ENCODE results near the gene CLCNKA. TPM values are rescaled to one million over a fixed set of nuclear protein-coding genes. Genes with fewer than 3 reads are reported as not detected.
"Not testable (repeated sequence)": the region's sequence is repeated elsewhere in the genome, so short reads cannot be mapped to it uniquely, and the experiment has no call there.

CLCNKA gene
- total RNA-seq, 1 donor from 2014 or later: 2.2 TPM

DNA sequence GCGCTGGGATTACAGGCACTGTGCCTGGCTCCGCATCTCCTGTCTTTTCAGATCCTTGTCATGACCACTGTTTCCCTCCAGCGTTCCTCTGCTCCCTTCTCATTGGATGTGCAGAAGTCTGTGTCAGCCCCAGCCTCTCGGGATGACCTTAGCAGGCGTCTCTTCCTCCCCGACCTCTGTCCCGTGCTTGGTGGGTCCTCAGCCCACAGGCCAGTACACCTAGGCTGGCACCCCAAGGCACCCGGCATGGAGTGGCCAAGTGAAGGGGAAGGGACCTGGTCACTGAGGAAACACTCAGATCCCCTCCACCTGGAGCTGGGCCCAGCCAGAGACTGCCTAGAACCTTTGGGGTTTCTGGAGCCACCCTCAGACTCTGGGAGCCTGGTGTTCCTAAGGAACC lies 19.4 kb downstream of the CLCNKA start:
- DNase-seq (ENCODE audit: low spot score, unreplicated experiment): no peak
- peak overlapping the region; percentile 19 for H3K27ac Mint-ChIP-seq
- H3K4me1 Mint-ChIP-seq (ENCODE audit: low read depth): no peaks in the 10 kb centered on the region
- peaks cover 25% of the 10 kb centered on the region for H3K27me3 Mint-ChIP-seq
- H3K36me3 Mint-ChIP-seq (ENCODE audit: insufficient read depth): no peaks in the 10 kb centered on the region
- no peaks in the 10 kb centered on the region for H3K9me3 Mint-ChIP-seq (ENCODE audit: low read depth)
- TF ChIP-seq, protein P1, sequence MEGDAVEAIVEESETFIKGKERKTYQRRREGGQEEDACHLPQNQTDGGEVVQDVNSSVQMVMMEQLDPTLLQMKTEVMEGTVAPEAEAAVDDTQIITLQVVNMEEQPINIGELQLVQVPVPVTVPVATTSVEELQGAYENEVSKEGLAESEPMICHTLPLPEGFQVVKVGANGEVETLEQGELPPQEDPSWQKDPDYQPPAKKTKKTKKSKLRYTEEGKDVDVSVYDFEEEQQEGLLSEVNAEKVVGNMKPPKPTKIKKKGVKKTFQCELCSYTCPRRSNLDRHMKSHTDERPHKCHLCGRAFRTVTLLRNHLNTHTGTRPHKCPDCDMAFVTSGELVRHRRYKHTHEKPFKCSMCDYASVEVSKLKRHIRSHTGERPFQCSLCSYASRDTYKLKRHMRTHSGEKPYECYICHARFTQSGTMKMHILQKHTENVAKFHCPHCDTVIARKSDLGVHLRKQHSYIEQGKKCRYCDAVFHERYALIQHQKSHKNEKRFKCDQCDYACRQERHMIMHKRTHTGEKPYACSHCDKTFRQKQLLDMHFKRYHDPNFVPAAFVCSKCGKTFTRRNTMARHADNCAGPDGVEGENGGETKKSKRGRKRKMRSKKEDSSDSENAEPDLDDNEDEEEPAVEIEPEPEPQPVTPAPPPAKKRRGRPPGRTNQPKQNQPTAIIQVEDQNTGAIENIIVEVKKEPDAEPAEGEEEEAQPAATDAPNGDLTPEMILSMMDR (IDR thresholded peaks at IDR 0.05; ENCODE audit: unreplicated experiment): no peak
- H3K4me3 Mint-ChIP-seq (ENCODE audit: low read depth): no peak overlapping the region

DNA sequence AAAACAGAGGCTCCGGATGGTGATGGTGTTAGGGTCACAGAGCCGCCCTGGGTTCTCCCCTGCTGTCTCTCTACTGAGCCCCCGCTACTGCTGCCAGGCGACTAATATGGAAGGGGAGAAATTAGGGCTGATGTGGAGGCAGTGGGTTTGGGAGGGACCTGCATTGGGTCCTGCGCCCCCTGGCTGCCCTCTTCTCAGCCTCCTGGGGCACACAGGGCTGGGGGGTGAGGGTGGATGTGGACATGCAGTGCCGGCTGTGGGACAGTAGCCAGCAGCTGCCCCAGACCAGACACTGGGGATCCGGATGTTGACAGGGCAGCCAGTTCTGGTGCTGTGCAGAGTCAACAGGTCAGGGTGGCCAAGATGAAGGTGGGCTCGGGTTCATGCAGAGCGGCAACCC lies 20.3 kb downstream of the CLCNKA start:
- no peaks in the 10 kb centered on the region for H3K9me3 Mint-ChIP-seq (ENCODE audit: low read depth)
- H3K27ac Mint-ChIP-seq: no peak overlapping the region
- no peak overlapping the region for H3K4me3 Mint-ChIP-seq (ENCODE audit: low read depth)
- H3K4me1 Mint-ChIP-seq (ENCODE audit: low read depth): no peaks in the 10 kb centered on the region
- no peaks in the 10 kb centered on the region for H3K36me3 Mint-ChIP-seq (ENCODE audit: insufficient read depth)
- DNase-seq (ENCODE audit: low spot score, unreplicated experiment): no peak
- peaks cover 27% of the 10 kb centered on the region for H3K27me3 Mint-ChIP-seq
- TF ChIP-seq, protein P1 (IDR thresholded peaks at IDR 0.05; ENCODE audit: unreplicated experiment): no peak

DNA sequence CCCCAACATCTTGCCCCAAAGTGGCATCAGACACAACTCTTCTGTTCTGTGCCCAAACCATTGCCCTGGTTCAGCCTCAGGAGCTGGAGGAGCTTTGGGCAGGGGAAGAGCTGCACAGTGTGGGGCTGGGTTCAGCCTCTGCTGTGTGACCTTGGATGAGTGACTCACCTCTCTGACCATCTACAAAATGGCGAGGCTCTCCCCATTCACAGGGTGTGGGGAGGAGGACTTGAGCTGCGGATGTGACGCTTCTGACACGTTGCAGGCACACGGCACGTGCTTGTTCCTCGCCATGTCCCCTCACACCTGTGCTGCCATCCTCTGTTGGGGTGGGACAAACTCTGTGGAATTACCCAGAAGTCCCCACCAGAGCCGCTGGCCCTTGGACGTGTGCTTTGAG lies 20.8 kb downstream of the CLCNKA start:
- peaks cover 27% of the 10 kb centered on the region for H3K27me3 Mint-ChIP-seq
- not testable (repeated sequence) for H3K9me3 Mint-ChIP-seq (ENCODE audit: low read depth); H3K4me3 Mint-ChIP-seq (ENCODE audit: low read depth); H3K27ac Mint-ChIP-seq; H3K4me1 Mint-ChIP-seq (ENCODE audit: low read depth); H3K36me3 Mint-ChIP-seq (ENCODE audit: insufficient read depth); DNase-seq (ENCODE audit: low spot score, unreplicated experiment)

DNA sequence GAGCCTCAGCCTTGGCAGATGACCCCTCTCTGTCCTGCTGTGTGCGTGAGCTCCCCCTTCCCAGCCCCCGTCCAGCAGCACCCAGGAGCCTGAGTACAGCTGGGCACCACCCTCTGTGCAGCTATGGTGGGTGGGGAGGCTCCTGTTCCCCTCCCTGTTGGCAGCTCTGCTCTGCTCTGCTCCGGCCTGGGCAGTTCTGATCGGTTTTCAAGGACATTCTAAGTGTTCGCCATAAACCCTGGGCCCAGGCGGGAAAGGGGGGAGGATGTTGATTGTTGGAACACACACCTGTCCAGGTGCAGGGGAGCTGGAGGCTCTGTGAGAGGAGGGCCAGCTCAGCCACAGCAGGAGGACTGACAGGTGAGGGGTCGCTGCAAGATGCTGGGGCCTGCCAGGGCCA lies 21.7 kb downstream of the CLCNKA start, which contains the start of gene CLCNKB:
Gene CLCNKB (plus strand): TSS at position 262 of the 400 bp plus-strand sequence. CDS start 711 bp downstream, outside the sequence.
- Mint-ChIP-seq H3K4me3 (ENCODE audit: low read depth) (no peak within 1 kb of the TSS), H3K27ac (no peak within 1 kb of the TSS), H3K9me3 (ENCODE audit: low read depth) (no peaks in the 10 kb centered on the region), H3K36me3 (ENCODE audit: insufficient read depth) (no peaks in the 10 kb centered on the region), H3K4me1 (ENCODE audit: low read depth) (no peaks in the 10 kb centered on the region), H3K27me3 (peaks cover 24% of the 10 kb centered on the region)
- DNase-seq (ENCODE audit: low spot score, unreplicated experiment): no peak
- TF ChIP-seq, protein P1 (IDR thresholded peaks at IDR 0.05; ENCODE audit: unreplicated experiment): no peak

DNA sequence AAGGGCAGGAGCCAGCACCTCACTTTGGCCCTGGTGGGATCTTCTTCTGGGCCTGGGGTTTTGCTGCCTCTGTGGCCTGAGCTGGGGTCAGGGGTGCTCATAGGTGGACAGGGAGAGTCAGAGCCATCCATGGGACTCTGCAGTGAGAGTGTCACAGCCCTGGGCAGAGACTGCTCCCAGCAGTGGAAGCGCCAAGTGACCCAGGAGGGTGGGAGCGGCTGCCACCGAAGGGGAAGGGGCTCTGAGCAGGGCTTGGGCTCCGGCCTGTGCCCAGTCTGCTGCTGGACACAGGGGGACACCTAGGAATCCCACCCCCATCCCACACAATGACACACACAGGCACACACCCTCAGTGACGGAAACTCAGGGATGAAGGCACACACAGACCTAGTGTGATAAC lies 22.1 kb downstream of the CLCNKA start:
- H3K4me3 Mint-ChIP-seq (ENCODE audit: low read depth): no peak overlapping the region
- no peaks in the 10 kb centered on the region for H3K9me3 Mint-ChIP-seq (ENCODE audit: low read depth)
- DNase-seq (ENCODE audit: low spot score, unreplicated experiment): no peak
- peaks cover 24% of the 10 kb centered on the region for H3K27me3 Mint-ChIP-seq
- TF ChIP-seq, protein P1 (IDR thresholded peaks at IDR 0.05; ENCODE audit: unreplicated experiment): no peak
- no peaks in the 10 kb centered on the region for H3K4me1 Mint-ChIP-seq (ENCODE audit: low read depth)
- H3K36me3 Mint-ChIP-seq (ENCODE audit: insufficient read depth): no peaks in the 10 kb centered on the region
- no peak overlapping the region for H3K27ac Mint-ChIP-seq

DNA sequence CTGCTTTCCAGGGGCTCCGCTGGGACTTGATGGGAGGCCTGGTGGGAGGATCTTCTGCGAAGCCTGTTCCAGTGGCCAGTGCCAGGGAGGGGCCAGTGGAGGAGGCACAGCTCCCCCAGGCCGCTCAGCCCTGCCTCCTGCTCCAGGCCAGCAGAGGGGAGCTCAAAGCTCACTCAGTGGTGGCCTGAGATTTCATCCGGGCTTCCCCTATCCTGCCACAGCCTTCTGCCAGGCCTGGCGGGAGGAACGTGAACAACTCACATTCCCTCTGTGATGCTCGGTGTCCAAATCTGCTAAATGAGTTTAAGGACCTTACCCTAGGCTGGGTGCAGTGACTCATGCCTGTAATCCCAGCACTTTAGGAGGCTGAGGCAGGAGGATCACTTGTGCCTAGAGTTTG lies 25.0 kb downstream of the CLCNKA start:
- Mint-ChIP-seq H3K27me3 (peaks cover 12% of the 10 kb centered on the region), H3K4me3 (ENCODE audit: low read depth) (no peak overlapping the region), H3K36me3 (ENCODE audit: insufficient read depth) (no peaks in the 10 kb centered on the region), H3K27ac (no peak overlapping the region), H3K4me1 (ENCODE audit: low read depth) (peaks cover 4% of the 10 kb centered on the region), H3K9me3 (ENCODE audit: low read depth) (no peaks in the 10 kb centered on the region)
- DNase-seq (ENCODE audit: low spot score, unreplicated experiment): no peak
- TF ChIP-seq, protein P1 (IDR thresholded peaks at IDR 0.05; ENCODE audit: unreplicated experiment): no peak

Measured in progenitor cell of endocrine pancreas (in vitro differentiated cells).